ENCODE data around the gene MAPKAPK2.

DNA sequence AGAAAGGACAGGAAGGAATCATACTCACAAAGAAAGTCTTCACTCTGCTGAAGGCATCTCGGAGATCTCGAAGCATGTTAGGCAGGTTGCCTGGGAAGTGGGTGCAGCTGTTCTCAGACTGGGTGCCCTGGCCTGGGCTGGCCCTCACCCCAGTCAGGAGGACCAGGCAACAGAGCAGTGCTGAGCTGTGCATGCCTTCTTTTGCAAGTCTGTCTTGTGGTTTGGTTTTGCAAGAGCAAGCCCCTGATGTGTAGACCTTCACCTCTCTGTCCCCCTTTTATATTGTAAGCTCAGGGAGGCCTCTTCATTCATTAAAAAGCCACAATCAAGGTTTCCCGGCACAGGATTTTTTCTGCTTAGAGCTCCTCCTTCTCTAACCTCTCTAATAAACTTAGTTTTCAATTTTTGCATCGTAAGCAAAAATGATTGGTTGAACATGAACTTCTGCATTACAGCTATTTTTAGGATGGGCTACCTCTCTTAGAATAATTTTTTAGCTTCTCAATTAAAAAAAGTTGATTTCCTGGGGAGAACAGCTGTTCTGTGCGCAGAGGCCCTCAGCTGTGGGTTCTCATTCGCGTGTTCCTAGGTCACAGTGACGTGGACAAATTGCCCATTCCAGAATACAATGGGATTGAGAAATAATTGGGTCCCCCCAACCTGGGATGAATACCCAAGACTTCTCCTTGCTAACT lies 87.7 kb downstream of the MAPKAPK2 start, which contains the start of gene IL10:
- no peak for TF ChIP-seq CREB1 (IDR thresholded peaks at IDR 0.05; ENCODE audit: low read depth)
- no peak for TF ChIP-seq MAX (IDR thresholded peaks at IDR 0.05)
- TF ChIP-seq FOXM1 (IDR thresholded peaks at IDR 0.05; ENCODE audit: borderline replicate concordance, low read depth), result no peak
